ENCODE measurements around the gene ZNF850. TPM values are rescaled to one million over a fixed set of nuclear protein-coding genes. Genes with fewer than 3 reads are reported as not detected.
A peak's percentile ranks its signal among the peaks of the same experiment; 100 is the strongest.

ZNF850 gene
- total and polyA plus RNA-seq, 9 of the 15 experiments (the other 6 are each of a cell fraction or from before 2014, with no cell fraction given), result 1.2 to 13.0 (median 5.9) TPM

DNA sequence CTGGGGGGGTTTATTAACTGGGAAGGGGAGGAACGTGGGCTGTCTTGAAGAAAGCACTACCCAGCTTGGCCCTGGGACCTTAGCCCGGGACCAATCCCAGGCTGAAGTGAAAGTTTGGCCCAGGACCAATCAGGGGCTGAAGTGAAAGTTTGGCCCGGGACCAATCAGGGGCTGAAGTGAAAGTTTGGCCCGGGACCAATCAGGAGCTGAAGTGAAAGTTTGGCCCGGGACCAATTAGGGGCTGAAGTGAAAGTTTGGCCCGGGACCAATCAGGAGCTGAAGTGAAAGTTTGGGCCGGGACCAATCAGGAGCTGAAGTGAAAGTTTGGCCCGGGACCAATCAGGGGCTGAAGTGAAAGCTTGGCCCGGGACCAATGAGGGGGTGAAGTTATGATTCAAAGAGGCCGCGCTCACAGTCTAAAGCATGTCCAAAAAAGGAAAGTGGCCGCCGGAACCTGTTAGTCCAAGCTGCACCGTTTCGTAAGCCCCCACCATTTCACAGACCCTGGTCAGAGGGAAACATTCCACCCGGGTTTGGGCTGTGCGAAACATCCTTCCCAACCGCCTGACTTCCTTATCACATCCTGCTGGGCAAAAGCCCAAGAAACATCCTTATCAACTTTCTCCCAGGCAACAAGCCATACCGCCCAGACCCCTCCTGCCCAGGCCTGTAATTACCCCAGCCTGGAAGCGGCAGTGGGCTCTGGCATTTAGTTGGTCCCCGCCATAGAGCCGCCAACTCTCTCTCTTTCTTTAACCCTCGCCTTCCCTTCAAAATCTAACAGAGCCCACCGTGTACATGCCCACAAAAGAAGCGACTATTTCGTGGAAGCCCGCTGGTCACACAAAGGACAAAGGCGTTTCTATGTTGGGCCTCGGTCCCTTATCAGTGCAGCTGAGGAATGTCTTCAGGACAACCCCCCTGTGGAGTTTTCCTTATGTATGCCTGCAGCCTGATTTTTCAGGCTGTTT lies 1.1 kb downstream of the ZNF850 start (continued):
- TF ChIP-seq, protein P1, sequence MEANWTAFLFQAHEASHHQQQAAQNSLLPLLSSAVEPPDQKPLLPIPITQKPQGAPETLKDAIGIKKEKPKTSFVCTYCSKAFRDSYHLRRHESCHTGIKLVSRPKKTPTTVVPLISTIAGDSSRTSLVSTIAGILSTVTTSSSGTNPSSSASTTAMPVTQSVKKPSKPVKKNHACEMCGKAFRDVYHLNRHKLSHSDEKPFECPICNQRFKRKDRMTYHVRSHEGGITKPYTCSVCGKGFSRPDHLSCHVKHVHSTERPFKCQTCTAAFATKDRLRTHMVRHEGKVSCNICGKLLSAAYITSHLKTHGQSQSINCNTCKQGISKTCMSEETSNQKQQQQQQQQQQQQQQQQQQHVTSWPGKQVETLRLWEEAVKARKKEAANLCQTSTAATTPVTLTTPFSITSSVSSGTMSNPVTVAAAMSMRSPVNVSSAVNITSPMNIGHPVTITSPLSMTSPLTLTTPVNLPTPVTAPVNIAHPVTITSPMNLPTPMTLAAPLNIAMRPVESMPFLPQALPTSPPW (CRISPR knock-in tag; IDR thresholded peaks at IDR 0.05), result peak; percentile 91
- TF ChIP-seq CXXC5 (CRISPR knock-in tag; IDR thresholded peaks at IDR 0.05), result peak; percentile 51
- no peak for TF ChIP-seq NCOA4 (IDR thresholded peaks at IDR 0.05; ENCODE audit: partially characterized antibody)
- TF ChIP-seq GATA2 (CRISPR knock-in tag; IDR thresholded peaks at IDR 0.05), result peak; percentile 46
- peak; percentile 69 for TF ChIP-seq ZFX (CRISPR knock-in tag; IDR thresholded peaks at IDR 0.05)
- TF ChIP-seq NCOA1 (IDR thresholded peaks at IDR 0.05; ENCODE audit: low read depth), result no peak
- TF ChIP-seq CTBP1 (IDR thresholded peaks at IDR 0.05; ENCODE audit: borderline replicate concordance), result peak; percentile 25; the same call in 1 of the 2 replicates
- no peak for TF ChIP-seq MED1 (CRISPR knock-in tag; IDR thresholded peaks at IDR 0.05; ENCODE audit: borderline replicate concordance)
- TF ChIP-seq POLR2B (IDR thresholded peaks at IDR 0.05; ENCODE audit: low read depth, partially characterized antibody), result no peak
- TF ChIP-seq POLR2G (IDR thresholded peaks at IDR 0.05; ENCODE audit: low read depth, low read length), result peak; percentile 47; the same call in 1 of the 2 replicates
- TF ChIP-seq ZNF239 (CRISPR knock-in tag; IDR thresholded peaks at IDR 0.05), result no peak
- no peak for TF ChIP-seq HIVEP1 (CRISPR knock-in tag; IDR thresholded peaks at IDR 0.05)
- no peak for TF ChIP-seq HMG20B (CRISPR knock-in tag; IDR thresholded peaks at IDR 0.05)
- no peak for TF ChIP-seq STAG1 (CRISPR knock-in tag; IDR thresholded peaks at IDR 0.05; ENCODE audit: borderline replicate concordance)
- no peak for TF ChIP-seq NEUROD1 (IDR thresholded peaks at IDR 0.05; ENCODE audit: borderline replicate concordance, low read depth, low read length, partially characterized antibody)
- TF ChIP-seq, protein P2, sequence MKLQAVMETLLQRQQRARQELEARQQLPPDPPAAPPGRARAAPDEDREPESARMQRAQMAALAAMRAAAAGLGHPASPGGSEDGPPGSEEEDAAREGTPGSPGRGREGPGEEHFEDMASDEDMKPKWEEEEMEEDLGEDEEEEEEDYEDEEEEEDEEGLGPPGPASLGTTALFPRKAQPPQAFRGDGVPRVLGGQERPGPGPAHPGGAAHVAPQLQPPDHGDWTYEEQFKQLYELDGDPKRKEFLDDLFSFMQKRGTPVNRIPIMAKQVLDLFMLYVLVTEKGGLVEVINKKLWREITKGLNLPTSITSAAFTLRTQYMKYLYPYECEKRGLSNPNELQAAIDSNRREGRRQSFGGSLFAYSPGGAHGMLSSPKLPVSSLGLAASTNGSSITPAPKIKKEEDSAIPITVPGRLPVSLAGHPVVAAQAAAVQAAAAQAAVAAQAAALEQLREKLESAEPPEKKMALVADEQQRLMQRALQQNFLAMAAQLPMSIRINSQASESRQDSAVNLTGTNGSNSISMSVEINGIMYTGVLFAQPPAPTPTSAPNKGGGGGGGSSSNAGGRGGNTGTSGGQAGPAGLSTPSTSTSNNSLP (IDR thresholded peaks at IDR 0.05; ENCODE audit: borderline replicate concordance, low read depth, low read length), result no peak
- TF ChIP-seq PCBP1 (IDR thresholded peaks at IDR 0.05; ENCODE audit: low read depth, low read length, poor library complexity, severe bottlenecking), result no peak
- TF ChIP-seq SNRNP70 (optimal IDR thresholded peaks at IDR 0.05; ENCODE audit: low read depth, low read length), result no peak
- no peak for TF ChIP-seq FOXK2 (conservative IDR thresholded peaks at IDR 0.05 in 1 of 2, IDR thresholded peaks at IDR 0.05 in 1 of 2; ENCODE audit: low read depth in 2 of 2)
- TF ChIP-seq ZNF12 (CRISPR knock-in tag; IDR thresholded peaks at IDR 0.05), result no peak
- TF ChIP-seq BRF1 (IDR thresholded peaks at IDR 0.05; ENCODE audit: borderline replicate concordance, extremely low read depth, insufficient read length), result no peak
- no peak for TF ChIP-seq MAFF (IDR thresholded peaks at IDR 0.05; ENCODE audit: low read length)
- TF ChIP-seq ZNF507 (tag; conservative IDR thresholded peaks at IDR 0.05), result no peak

All from K562 (cell line).